SK-N-MC (cell line): ENCODE results near the gene KIF26A.

Experiments
- DNase-seq: peaks from one replicate; pipeline ENCODE4 v3.0.0-alpha.2; 2011; ENCODE audit warnings: low read depth, low spot score
- H3K27ac ChIP-seq: fragments of 200-600 bp; sonication (generic); 2 replicates; pipeline ENCODE4 v1.5.1; 2016; ENCODE audit warnings: mixed run types
- H3K36me3 ChIP-seq: fragments of 200-600 bp; sonication (generic); 2 replicates; pipeline ENCODE4 v1.6.1; 2017; ENCODE audit warnings: antibody characterized with exemption, low read length, mixed read lengths; ENCODE audit not compliant: insufficient read depth
- H3K4me3 ChIP-seq: fragments of 200-600 bp; sonication (generic); 2 replicates; pipeline ENCODE4 v1.5.1; 2016
- H3K9ac ChIP-seq: fragments of 200-600 bp; sonication (generic); 2 replicates; pipeline ENCODE4 v1.8.0; 2017; ENCODE audit warnings: mixed run types, mixed read lengths; ENCODE audit not compliant: insufficient read length
- H3K9me3 ChIP-seq: fragments of 200-600 bp; sonication (generic); 2 replicates; pipeline ENCODE4 v1.6.1; 2017; ENCODE audit warnings: low read depth, mild to moderate bottlenecking, antibody characterized with exemption, low read length, moderate library complexity, mixed read lengths
- EZH2 ChIP-seq: fragments of 200-600 bp; sonication (generic); IDR thresholded peaks from one replicate; pipeline ENCODE4 v1.6.1; 2017; ENCODE audit warnings: antibody characterized with exemption
- FOXP2 ChIP-seq: optimal IDR thresholded peaks from 2 replicates; pipeline ENCODE3; 2011; ENCODE audit warnings: mild to moderate bottlenecking, moderate library complexity; ENCODE audit not compliant: insufficient read depth; ENCODE audit errors: extremely low read length, control extremely low read depth
- POLR2AphosphoS5 ChIP-seq: IDR thresholded peaks from 2 replicates; pipeline ENCODE4 v1.6.1; 2012; ENCODE audit warnings: mild to moderate bottlenecking, low read depth, low read length, borderline replicate concordance

Gene KIF26A

DNA sequence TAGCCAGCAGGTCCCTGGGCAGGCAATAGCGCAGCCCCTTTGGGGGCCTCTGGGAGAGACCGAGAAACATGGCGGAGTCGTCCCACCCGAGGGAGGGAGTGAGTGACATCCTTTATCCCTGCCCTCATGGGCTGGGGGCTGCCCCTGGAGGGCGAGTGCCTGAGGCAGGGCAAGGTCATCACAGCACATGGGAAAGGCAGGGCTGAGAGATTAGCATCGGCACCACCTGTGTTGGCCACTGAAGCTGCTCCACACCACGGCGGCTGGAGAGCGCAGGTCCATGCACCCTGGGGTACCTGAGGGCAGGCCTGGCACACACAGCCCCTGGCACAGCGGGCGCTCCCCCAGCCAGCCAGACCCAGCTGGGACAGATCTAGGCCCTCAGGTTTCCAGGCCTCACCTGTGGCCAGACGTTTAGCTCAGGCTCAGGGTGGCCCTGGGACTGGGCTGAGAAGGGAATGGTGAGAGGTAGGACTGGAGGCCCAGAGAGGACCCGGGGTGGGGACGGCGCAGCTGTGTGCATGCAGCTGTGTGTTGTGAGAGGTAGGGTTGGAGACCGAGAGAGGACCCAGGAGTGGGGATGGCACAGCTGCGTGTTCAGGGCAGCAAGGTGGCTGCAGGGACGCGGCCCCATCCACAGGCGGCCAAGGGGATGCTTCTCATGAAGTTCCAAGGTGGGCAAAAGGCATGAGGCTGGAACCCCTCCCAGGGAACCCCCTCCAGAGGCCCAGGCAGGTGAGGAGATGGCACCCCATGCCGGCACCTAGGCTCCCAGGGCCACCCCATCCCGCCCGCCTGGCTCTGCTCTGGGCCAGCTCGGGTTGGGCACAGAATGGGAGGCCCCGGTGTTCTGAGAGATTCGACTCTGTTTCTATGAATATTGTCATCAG lies 74.1 kb downstream of the KIF26A start:
- no peaks in the 10 kb centered on the region for H3K9me3 ChIP-seq
- no peak for DNase-seq
- no peak overlapping the region for H3K9ac ChIP-seq
- no peak overlapping the region for H3K27ac ChIP-seq
- no peak for TF ChIP-seq EZH2
- no peak for TF ChIP-seq FOXP2
- no peak for TF ChIP-seq POLR2AphosphoS5
- no peak overlapping the region for H3K4me3 ChIP-seq
- no peaks in the 10 kb centered on the region for H3K36me3 ChIP-seq

DNA sequence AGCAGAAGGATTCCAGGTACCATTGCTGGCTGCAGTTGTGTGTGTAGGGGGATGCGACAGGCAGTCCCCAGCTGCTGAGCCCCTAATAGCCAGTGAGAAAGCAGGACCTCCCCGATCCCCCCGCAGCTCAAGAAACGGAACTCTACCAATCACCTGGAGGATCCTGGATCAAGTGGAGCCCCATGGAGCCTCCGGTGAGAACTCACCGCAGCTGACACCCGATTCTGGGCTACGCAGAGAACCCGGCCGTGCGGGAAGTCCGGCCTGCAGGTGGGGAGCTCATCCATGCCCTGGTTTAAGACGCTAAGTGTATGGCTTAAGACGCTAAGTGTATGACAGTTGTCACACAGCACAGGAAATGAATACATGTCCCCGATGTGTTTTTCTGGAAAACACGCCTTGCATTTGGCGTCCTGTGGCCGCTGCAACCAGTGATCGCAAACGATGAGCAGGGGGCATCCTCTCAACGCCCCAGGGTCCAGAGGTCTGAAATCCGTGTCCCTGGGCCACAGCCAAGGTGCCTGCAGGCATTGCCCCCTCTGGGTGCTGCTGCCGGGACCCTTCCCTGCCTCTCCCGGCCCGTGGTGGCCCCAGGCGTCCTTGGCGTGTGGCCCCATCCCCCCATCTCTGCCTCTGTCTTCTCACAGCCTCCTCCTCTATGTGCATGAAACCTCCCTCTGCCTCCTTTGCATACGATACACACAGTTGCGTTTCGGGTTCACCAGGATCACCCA lies 75.1 kb downstream of the KIF26A start:
- Histone ChIP-seq H3K4me3 (no peak overlapping the region), H3K27ac (no peak overlapping the region), H3K9ac (no peak overlapping the region), H3K36me3 (no peaks in the 10 kb centered on the region), H3K9me3 (no peaks in the 10 kb centered on the region)
- DNase-seq: no peak
- TF ChIP-seq POLR2AphosphoS5 (no peak), EZH2 (no peak), FOXP2 (no peak)

DNA sequence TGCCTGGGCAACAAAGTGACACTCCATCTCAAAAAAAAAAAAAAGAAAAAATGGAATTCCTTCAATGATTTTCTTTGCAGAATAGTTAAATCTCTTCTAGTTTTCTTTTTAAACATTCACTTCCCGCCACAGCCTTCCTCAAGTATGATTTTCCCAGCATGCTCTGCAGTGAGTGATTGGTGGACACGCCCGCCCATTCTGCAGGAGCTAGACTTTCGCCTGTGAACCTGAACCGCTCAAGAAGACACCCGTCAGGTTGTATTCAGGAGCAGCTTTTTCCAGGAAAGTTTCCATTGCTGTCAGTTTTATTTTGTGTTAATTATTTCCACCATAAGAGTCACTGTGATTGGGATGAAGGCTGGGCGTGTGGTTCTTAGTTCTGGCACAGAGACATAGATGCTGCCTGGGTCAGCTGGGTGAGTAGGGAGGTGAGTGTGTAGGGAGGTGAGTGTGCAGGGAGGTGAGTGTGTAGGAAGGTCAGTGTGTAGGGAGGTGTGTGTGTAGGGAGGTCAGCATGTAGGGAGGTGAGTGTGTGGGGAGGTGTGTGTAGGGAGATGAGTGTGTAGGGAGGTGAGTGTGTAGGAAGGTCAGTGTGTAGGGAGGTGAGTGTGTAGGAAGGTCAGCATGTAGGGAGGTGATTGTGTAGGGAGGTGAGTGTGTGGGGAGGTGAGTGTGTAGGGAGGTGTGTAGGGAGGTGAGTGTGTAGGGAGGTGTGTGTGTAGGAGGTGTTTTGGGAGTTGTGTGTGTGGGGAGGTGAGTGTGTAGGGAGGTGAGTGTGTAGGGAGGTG lies 76.2 kb downstream of the KIF26A start:
- H3K9me3 ChIP-seq: no peaks in the 10 kb centered on the region
- no peak for TF ChIP-seq POLR2AphosphoS5
- TF ChIP-seq EZH2: no peak
- no peak for TF ChIP-seq FOXP2
- no peaks in the 10 kb centered on the region for H3K36me3 ChIP-seq
- no peak overlapping the region for H3K4me3 ChIP-seq
- no peak for DNase-seq
- no peak overlapping the region for H3K9ac ChIP-seq
- no peak overlapping the region for H3K27ac ChIP-seq

DNA sequence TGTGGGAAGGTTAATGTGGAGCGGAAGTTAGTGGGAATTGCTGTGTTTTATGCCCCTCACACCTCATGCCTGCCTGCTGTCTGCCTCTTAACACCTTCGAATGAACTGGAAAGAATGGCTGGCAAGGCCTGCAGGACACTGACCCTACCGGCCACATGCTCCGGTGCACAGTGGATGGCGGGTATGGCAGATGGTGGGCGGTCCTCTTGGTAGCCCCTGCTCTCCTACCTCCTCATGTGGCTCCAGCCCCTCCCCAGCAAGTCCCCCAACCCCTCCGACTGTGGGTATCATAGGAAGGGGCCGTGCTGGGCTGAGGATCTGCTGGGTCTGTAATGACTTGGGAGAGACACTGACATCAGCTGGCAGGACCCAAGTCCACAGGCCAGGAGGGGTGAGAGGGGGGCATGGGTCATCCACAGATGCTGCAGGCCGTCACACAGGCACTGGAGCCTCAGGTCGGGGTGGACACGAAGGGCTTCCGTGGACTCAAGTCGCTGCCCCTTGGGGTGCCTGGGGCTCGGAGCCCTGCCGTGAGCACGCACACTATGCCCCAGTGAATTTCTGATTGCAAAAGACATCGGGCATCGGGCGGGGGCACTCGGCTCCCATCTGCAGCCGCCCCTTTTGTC lies 77.4 kb downstream of the KIF26A start:
- H3K4me3 ChIP-seq: no peak overlapping the region
- H3K36me3 ChIP-seq: no peaks in the 10 kb centered on the region
- no peak for DNase-seq
- no peaks in the 10 kb centered on the region for H3K9me3 ChIP-seq
- no peak for TF ChIP-seq EZH2
- no peak for TF ChIP-seq POLR2AphosphoS5
- TF ChIP-seq FOXP2: no peak
- H3K27ac ChIP-seq: no peak overlapping the region
- no peak overlapping the region for H3K9ac ChIP-seq

DNA sequence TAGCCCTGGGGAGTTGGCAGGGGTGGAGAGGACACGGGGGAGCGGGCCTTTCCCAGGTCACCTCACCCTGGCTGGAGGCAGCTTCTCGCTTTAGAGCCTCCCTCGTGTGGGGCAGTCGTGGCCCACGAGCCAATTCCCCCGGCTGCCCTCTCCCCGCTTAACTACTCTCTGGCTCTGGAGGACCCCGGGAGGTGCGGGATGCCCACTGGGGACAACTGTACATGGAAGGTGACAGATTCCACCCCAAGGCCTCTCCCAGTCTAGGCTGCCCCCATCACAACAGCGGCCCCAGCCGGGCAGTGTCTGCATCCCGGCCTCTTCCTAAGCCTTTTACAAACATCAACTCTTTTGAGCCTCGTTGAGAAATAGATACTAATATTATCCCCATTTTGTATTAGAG lies 78.1 kb downstream of the KIF26A start:
- no peaks in the 10 kb centered on the region for H3K36me3 ChIP-seq
- TF ChIP-seq POLR2AphosphoS5 (no peak), EZH2 (no peak), FOXP2 (no peak)
- no peak overlapping the region for H3K4me3 ChIP-seq
- no peak overlapping the region for H3K9ac ChIP-seq
- no peak for DNase-seq
- H3K9me3 ChIP-seq: no peaks in the 10 kb centered on the region
- H3K27ac ChIP-seq: no peak overlapping the region

DNA sequence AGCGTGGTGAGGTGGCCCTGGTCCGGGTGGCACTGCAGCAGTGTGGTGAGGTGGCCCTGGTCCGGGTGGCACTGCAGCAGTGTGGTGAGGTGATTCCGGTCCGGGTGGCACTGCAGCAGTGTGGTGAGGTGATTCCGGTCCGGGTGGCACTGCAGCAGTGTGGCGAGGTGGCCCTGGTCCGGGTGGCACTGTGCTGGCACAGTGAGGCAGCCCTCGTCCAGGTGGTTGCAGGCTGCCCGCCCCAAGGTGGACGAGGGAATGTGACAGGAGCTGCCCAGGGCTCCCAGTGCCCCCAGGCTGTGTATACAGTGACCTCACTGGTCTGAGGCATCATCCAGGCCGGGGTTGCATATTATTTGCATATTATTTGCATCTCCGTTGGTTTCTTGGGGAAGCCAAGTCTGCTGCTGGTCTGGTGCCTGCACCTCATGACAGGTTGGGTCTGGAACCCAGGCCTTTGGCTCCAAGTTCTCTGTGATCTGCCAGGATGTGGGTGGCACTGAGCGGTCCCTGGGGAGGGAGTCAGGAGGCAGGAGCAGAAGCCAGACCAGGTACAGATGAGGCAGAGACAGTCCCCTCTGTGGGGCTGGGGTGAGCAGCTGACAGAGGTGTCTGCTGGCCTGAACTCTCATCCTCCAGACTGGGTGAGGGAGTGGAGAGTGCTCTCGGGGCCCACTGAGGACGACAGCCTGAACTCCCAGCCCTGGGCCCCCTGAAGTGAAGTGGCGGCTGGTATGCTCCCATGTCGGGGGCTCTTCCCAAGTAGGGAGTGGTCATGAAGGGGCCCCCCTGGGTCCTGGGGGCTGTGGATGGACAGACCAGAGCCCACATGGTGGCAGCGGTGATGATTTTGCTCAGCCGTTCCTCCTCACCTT lies 79.3 kb downstream of the KIF26A start:
- Histone ChIP-seq H3K4me3 (no peak overlapping the region), H3K27ac (no peak overlapping the region), H3K9me3 (no peaks in the 10 kb centered on the region), H3K36me3 (no peaks in the 10 kb centered on the region), H3K9ac (no peak overlapping the region)
- no peak for TF ChIP-seq EZH2
- no peak for TF ChIP-seq FOXP2
- no peak for TF ChIP-seq POLR2AphosphoS5
- DNase-seq: no peak

DNA sequence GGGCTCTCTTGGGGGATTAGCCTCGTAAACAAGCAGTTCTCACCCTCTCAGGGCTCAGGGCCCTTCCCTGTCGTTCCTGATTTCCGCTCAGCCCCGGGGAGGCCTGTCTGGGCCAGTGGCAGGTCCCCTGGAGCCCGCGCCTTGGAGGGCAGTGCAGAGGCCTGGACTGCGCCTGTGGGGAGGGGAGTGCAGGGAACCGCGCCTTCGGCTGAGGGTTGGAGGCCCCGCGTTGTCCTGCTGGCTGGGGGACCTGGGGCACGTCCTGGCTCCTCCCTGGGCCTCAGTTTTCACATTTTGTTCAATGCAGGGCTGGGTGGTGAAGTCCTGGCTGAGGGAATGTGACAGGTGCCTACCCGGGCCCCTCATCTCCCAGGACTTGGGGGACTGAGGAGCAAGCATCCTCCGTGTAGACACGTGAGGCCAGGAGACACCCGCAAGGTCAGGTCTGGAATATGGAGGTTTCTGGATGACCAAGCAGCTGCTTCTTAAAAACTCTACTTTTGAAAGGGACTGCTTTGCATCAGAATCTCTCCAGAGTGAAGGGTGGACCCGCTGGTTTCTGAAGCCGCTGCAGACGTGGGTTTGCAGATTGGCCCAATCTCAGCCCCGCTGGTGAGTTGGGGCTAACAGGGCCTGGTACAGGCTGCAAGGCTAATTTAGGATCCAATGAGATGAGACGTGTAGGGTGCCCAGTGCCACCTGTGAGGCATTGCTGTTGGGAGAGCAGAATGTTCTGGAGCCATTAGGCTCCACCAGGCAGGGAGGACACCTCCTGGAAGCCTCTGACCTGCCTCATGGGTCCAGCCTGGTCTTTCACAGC lies 80.2 kb downstream of the KIF26A start:
- H3K36me3 ChIP-seq: no peaks in the 10 kb centered on the region
- no peak overlapping the region for H3K4me3 ChIP-seq
- no peak overlapping the region for H3K9ac ChIP-seq
- DNase-seq: no peak
- no peak overlapping the region for H3K27ac ChIP-seq
- TF ChIP-seq POLR2AphosphoS5 (no peak), FOXP2 (no peak), EZH2 (no peak)
- H3K9me3 ChIP-seq: no peaks in the 10 kb centered on the region
